Neural progenitor cell (in vitro differentiated cells): ENCODE measurements around the gene FOXJ1. TPM values are rescaled to one million over a fixed set of nuclear protein-coding genes. Genes with fewer than 3 reads are reported as not detected.

Experiments
- DNase-seq: peaks from one replicate; pipeline ENCODE4 v3.0.0-alpha.2; 2016; ENCODE audit warnings: low spot score
- H2AFZ ChIP-seq: fragments of 200-600 bp; sonication (generic); replicated peaks from 2 replicates; pipeline ENCODE4 v1.6.1; 2016; ENCODE audit warnings: antibody characterized with exemption
- H3F3A ChIP-seq: fragments of 200-600 bp; sonication (generic); 2 replicates; pipeline ENCODE4 v1.6.1; 2016; ENCODE audit warnings: antibody characterized with exemption, low read depth
- H3K27ac ChIP-seq: fragments of 200-600 bp; sonication (generic); 2 replicates; pipeline ENCODE4 v1.5.1; 2016; ENCODE audit warnings: mild to moderate bottlenecking
- H3K27me3 ChIP-seq: fragments of 200-600 bp; sonication (generic); 2 replicates; pipeline ENCODE4 v1.6.1; 2016; ENCODE audit warnings: mild to moderate bottlenecking, moderate library complexity
- H3K36me3 ChIP-seq: fragments of 200-600 bp; sonication (generic); 2 replicates; pipeline ENCODE4 v1.5.1; 2016
- H3K4me1 ChIP-seq: fragments of 200-600 bp; sonication (generic); 2 replicates; pipeline ENCODE4 v1.6.1; 2016; ENCODE audit warnings: mixed run types
- H3K4me2 ChIP-seq: fragments of 200-600 bp; sonication (generic); 2 replicates; pipeline ENCODE4 v1.6.1; 2016
- H3K4me3 ChIP-seq: fragments of 200-600 bp; sonication (generic); 2 replicates; pipeline ENCODE4 v1.5.1; 2016
- H3K79me2 ChIP-seq: fragments of 200-600 bp; sonication (generic); 2 replicates; pipeline ENCODE4 v1.6.1; 2016; ENCODE audit warnings: low read depth
- H3K9ac ChIP-seq: fragments of 200-600 bp; sonication (generic); 2 replicates; pipeline ENCODE4 v1.6.1; 2016
- H3K9me3 ChIP-seq: fragments of 200-600 bp; sonication (generic); 2 replicates; pipeline ENCODE4 v1.5.1; 2016; ENCODE audit warnings: low read depth
- H4K20me1 ChIP-seq: fragments of 200-600 bp; sonication (generic); 2 replicates; pipeline ENCODE4 v1.6.1; 2016; ENCODE audit warnings: low read depth
- H3K27ac Mint-ChIP-seq: 3 replicates; pipeline ENCODE4 v1.8.0; 2021; ENCODE audit warnings: mixed read lengths
- H3K27me3 Mint-ChIP-seq: 2 replicates; pipeline ENCODE4 v1.8.0; 2022; ENCODE audit warnings: low read depth, mild to moderate bottlenecking, inconsistent platforms, moderate library complexity, mixed read lengths; ENCODE audit not compliant: insufficient read depth
- H3K36me3 Mint-ChIP-seq: 3 replicates; pipeline ENCODE4 v1.8.0; 2021; ENCODE audit warnings: mixed read lengths
- H3K4me1 Mint-ChIP-seq: 3 replicates; pipeline ENCODE4 v1.8.0; 2021; ENCODE audit warnings: mixed read lengths
- H3K4me3 Mint-ChIP-seq: 3 replicates; pipeline ENCODE4 v1.8.0; 2021; ENCODE audit warnings: mild to moderate bottlenecking, moderate library complexity, mixed read lengths
- H3K9me3 Mint-ChIP-seq: 3 replicates; pipeline ENCODE4 v1.8.0; 2020; ENCODE audit warnings: mixed read lengths
- CTCF ChIP-seq: fragments of 200-600 bp; sonication (generic); IDR thresholded peaks from 2 replicates; pipeline ENCODE4 v1.5.1; 2017; ENCODE audit warnings: antibody characterized with exemption, mild to moderate bottlenecking
- EZH2 ChIP-seq: fragments of 200-600 bp; sonication (generic); IDR thresholded peaks from 2 replicates; pipeline ENCODE4 v1.6.1; 2017; ENCODE audit warnings: antibody characterized with exemption, mild to moderate bottlenecking, moderate library complexity
- EZH2phosphoT487 ChIP-seq: fragments of 200-600 bp; sonication (generic); IDR thresholded peaks from 2 replicates; pipeline ENCODE4 v1.6.1; 2017; ENCODE audit warnings: antibody characterized with exemption
- total RNA-seq: library from RNA; depleted of rRNA; stranded (reverse); fragments of >200 nt; gene quantifications from 2 replicates; pipeline ENCODE4 v1.2.3, GENCODE V29; 2015; ENCODE audit warnings: low replicate concordance

The FOXJ1 gene
- total RNA-seq, 1 donor from 2014 or later, result 0.49 TPM

GRCh38 chr17:76123749-76124581 is 17.1 kb downstream of the FOXJ1 start:
- peaks cover 4% of the 10 kb centered on the region for H3K27me3 Mint-ChIP-seq
- H3K4me3 ChIP-seq, result no peak overlapping the region
- no peaks in the 10 kb centered on the region for H3K79me2 ChIP-seq
- no peaks in the 10 kb centered on the region for H3K9me3 Mint-ChIP-seq
- H3K9ac ChIP-seq, result no peak overlapping the region
- no peak overlapping the region for H3K4me2 ChIP-seq
- no peak overlapping the region for H3K27ac Mint-ChIP-seq
- H3K4me1 ChIP-seq, result no peaks in the 10 kb centered on the region
- H3K9me3 ChIP-seq, result no peaks in the 10 kb centered on the region
- H3K36me3 Mint-ChIP-seq, result no peaks in the 10 kb centered on the region
- H3K36me3 ChIP-seq, result no peaks in the 10 kb centered on the region
- H3K27me3 ChIP-seq, result peaks cover 10% of the 10 kb centered on the region
- TF ChIP-seq EZH2, result no peak
- no peak for TF ChIP-seq CTCF
- no peak for TF ChIP-seq EZH2phosphoT487
- no peak overlapping the region for H2AFZ ChIP-seq
- no peak overlapping the region for H3K27ac ChIP-seq
- H3K4me3 Mint-ChIP-seq, result no peak overlapping the region
- H3K4me1 Mint-ChIP-seq, result peaks cover 39% of the 10 kb centered on the region
- no peak for DNase-seq
- peaks cover 6% of the 10 kb centered on the region for H3F3A ChIP-seq
- H4K20me1 ChIP-seq, result no peaks in the 10 kb centered on the region

- Histone ChIP-seq H3K9me3 (no peaks in the 10 kb centered on the region), H3K27me3 (peaks cover 10% of the 10 kb centered on the region), H2AFZ (no peak overlapping the region), H4K20me1 (no peaks in the 10 kb centered on the region), H3K4me1 (no peaks in the 10 kb centered on the region), H3F3A (peaks cover 6% of the 10 kb centered on the region), H3K36me3 (no peaks in the 10 kb centered on the region), H3K27ac (no peak overlapping the region), H3K4me2 (no peak overlapping the region), H3K9ac (no peak overlapping the region), H3K4me3 (no peak overlapping the region), H3K79me2 (no peaks in the 10 kb centered on the region)
- Mint-ChIP-seq H3K27me3 (peaks cover 2% of the 10 kb centered on the region), H3K36me3 (no peaks in the 10 kb centered on the region), H3K27ac (peak overlapping the region; percentile 55), H3K9me3 (no peaks in the 10 kb centered on the region), H3K4me3 (no peak overlapping the region), H3K4me1 (peaks cover 40% of the 10 kb centered on the region)
- DNase-seq, result no peak
- no peak for TF ChIP-seq CTCF
- TF ChIP-seq EZH2, result no peak
- TF ChIP-seq EZH2phosphoT487, result no peak
Observed at GRCh38 chr17:76123191-76123499, 17.9 kb downstream of the FOXJ1 start.

GRCh38 chr17:76122431-76123190 is 18.4 kb downstream of the FOXJ1 start:
- Histone ChIP-seq H4K20me1 (no peaks in the 10 kb centered on the region), H3K9ac (no peak overlapping the region), H3K4me2 (no peak overlapping the region), H3K4me3 (no peak overlapping the region), H3K9me3 (no peaks in the 10 kb centered on the region), H3K27ac (no peak overlapping the region), H3K79me2 (no peaks in the 10 kb centered on the region), H3F3A (peaks cover 6% of the 10 kb centered on the region), H3K36me3 (no peaks in the 10 kb centered on the region), H3K4me1 (no peaks in the 10 kb centered on the region), H3K27me3 (peaks cover 10% of the 10 kb centered on the region), H2AFZ (peak overlapping the region; percentile 3)
- H3K9me3 Mint-ChIP-seq, result no peaks in the 10 kb centered on the region
- no peaks in the 10 kb centered on the region for H3K36me3 Mint-ChIP-seq
- H3K27ac Mint-ChIP-seq, result peak overlapping the region; percentile 95
- peaks cover 2% of the 10 kb centered on the region for H3K27me3 Mint-ChIP-seq
- no peak for TF ChIP-seq EZH2phosphoT487
- no peak for TF ChIP-seq EZH2
- peak overlapping the region; percentile 58 for H3K4me3 Mint-ChIP-seq
- H3K4me1 Mint-ChIP-seq, result peaks cover 40% of the 10 kb centered on the region
- DNase-seq, result no peak
